Ovary (tissue), 9 donors: ENCODE results near the gene FBN3. TPM values are rescaled to one million over a fixed set of nuclear protein-coding genes. Genes with fewer than 3 reads are reported as not detected.
"Not testable (repeated sequence)": the region's sequence is repeated elsewhere in the genome, so short reads cannot be mapped to it uniquely, and the experiment has no call there.

Experiments used
- DNase-seq, 5 donors: peaks; one replicate each; pipeline ENCODE4 v3.0.0-alpha.2; 2019 to 2020
- H3K27ac ChIP-seq, 2 donors: fragments of 200-600 bp; one replicate each; pipeline versions ENCODE4 v1.5.1 to v1.8.0; 2019 to 2022
- H3K27me3 ChIP-seq: fragments of 200-600 bp; one replicate; pipeline ENCODE4 v1.8.0; 2022
- H3K36me3 ChIP-seq: fragments of 200-600 bp; sonication (generic); one replicate; pipeline ENCODE4 v1.5.1; 2019
- H3K4me1 ChIP-seq: one replicate; pipeline ENCODE4 v1.8.1; 2013; ENCODE audit warnings: mild to moderate bottlenecking, moderate library complexity; ENCODE audit not compliant: insufficient read depth
- H3K4me3 ChIP-seq: fragments of 200-600 bp; sonication (generic); one replicate; pipeline ENCODE4 v1.5.1; 2017
- H3K9me3 ChIP-seq, 2 donors: fragments of 200-600 bp in 1 of 2; sonication (generic) in 1 of 2; one replicate each; pipeline versions ENCODE4 v1.5.1 to v1.8.1; 2013 to 2019; ENCODE audit warnings: mild to moderate bottlenecking in 1 of 2, moderate library complexity in 1 of 2
- CTCF ChIP-seq, 3 donors: fragments of 450-650 bp in 2 of 3; fragments of 200-600 bp in 1 of 3; IDR thresholded peaks; one replicate each; pipeline versions ENCODE4 v1.5.1 to v1.8.0; 2016 to 2022; ENCODE audit warnings: antibody characterized with exemption in 3 of 3, mild to moderate bottlenecking in 1 of 3
- EP300 ChIP-seq: sonication (generic); formaldehyde crosslinking; IDR thresholded peaks from one replicate; pipeline ENCODE4 v1.6.1; 2017; ENCODE audit warnings: antibody characterized with exemption
- POLR2A ChIP-seq: fragments of 450-650 bp; IDR thresholded peaks from one replicate; pipeline ENCODE4 v1.6.1; 2017; ENCODE audit warnings: antibody characterized with exemption, mild to moderate bottlenecking, moderate library complexity
- WGBS, 3 donors: extraction: QIAGEN DNeasy Blood & Tissue Kit in 1 of 3; methylation state at CpG; one replicate each; pipeline versions ENCODE4 v1.1.5 to v1.1.7; 2013 to 2017; 5-methylcytosine and 5-hydroxymethylcytosine counted together
- intact Hi-C, 4 donors: fragments of 100-400 bp; cut with DNase I; formaldehyde crosslinking; loops; one replicate each; pipeline versions ENCODE4 v1.11.0 to v1.15.1; 2022 to 2023
- polyA plus RNA-seq, 2 donors: library from polyadenylated mRNA; stranded (reverse); fragments of 200-250 nt in 1 of 2; fragments of 350-450 nt in 1 of 2; fragmentation: Illumina TruSeq in 1 of 2; extraction: RNeasy Lipid Tissue Mini Kit (QIAGEN cat#74804) in 1 of 2; gene quantifications; one replicate each; pipeline ENCODE4 v1.2.3, GENCODE V29; 2013 to 2014
- total RNA-seq, 7 donors: library from RNA; depleted of rRNA in 2 of 7; stranded (reverse); fragments of >200 nt in 2 of 7; fragmentation: NEBNext Ultra II Directional in 3 of 7; extraction: Animal tissue kit (Norgen Biotek cat#: 25700) in 3 of 7; gene quantifications; one replicate each; pipeline versions ENCODE4 v1.1.0 to v1.2.4, GENCODE V29; 2016 to 2023
- donor health status: DM: no; HTN: no; CAD: no; lungs with moderate emphysema.
- donor health status: DM: no; HTN: no; CAD: no.
- donor health status: Bipolar disorder and iron deficiency.
- donor health status: DM: yes; HTN: yes; CAD: no.
- donor health status: DM: no; HTN: no; CAD: no.
- donor health status: DM: yes; HTN: yes; CAD: no.

Gene FBN3
- total and polyA plus RNA-seq, 9 donors: 0.08 to 0.74 (median 0.25) TPM; not detected in 2

DNA sequence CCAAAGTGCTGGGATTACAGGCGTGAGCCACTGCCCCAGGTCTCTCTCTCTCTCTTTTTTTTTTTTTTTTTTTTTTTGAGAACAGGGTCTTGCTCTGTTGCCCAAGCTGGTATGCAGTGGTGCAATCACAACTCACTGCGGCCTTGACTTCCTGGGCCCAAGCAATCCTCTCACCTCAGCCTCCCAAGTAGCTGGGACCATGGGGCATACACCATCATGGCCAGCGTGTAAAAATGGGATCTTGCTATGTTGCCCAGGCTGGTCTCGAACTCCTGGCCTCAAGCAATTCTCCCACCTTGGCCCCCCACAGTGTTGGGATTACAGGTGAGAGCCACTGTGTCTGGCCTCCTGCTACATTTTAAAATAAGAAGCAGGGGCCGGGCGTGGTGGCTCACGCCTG, 19.1 kb upstream of the FBN3 start:
- TF ChIP-seq CTCF (IDR thresholded peaks at IDR 0.05) (no peak), EP300 (no peak), POLR2A (no peak)
- Histone ChIP-seq H3K4me3 (no peak overlapping the region), H3K36me3 (no peaks in the 10 kb centered on the region), H3K27ac (no peak overlapping the region), H3K9me3 (no peaks in the 10 kb centered on the region), H3K27me3 (no peaks in the 10 kb centered on the region), H3K4me1 (no peaks in the 10 kb centered on the region)
- intact Hi-C loops: loop anchor here in 1 of 4 donors (10.0 kb wide), 1 partner anchor 86 kb away; no protein-coding TSS in a partner anchor
- WGBS, 3 donors: 91 to 95% (median 94%) methylated on average over 7 of the region's 7 CpGs
- no peak for DNase-seq

GRCh38 chr19:8167985-8168384, 18.6 kb upstream of the FBN3 start:
- H3K27ac ChIP-seq: no peak overlapping the region
- H3K4me1 ChIP-seq: no peaks in the 10 kb centered on the region
- H3K27me3 ChIP-seq: no peaks in the 10 kb centered on the region
- 44 to 56% (median 54%) methylated on average over 6 of the region's 6 CpGs for WGBS, 3 donors
- H3K36me3 ChIP-seq: no peaks in the 10 kb centered on the region
- H3K4me3 ChIP-seq: no peak overlapping the region
- intact Hi-C loops: loop anchor here in 1 of 4 donors (10.0 kb wide), 1 partner anchor 87 kb away; no protein-coding TSS in a partner anchor
- TF ChIP-seq POLR2A (no peak), EP300 (no peak), CTCF (IDR thresholded peaks at IDR 0.05) (no peak)
- no peak for DNase-seq
- H3K9me3 ChIP-seq: no peaks in the 10 kb centered on the region

GRCh38 chr19:8163759-8164158, 14.4 kb upstream of the FBN3 start:
- TF ChIP-seq CTCF (IDR thresholded peaks at IDR 0.05) (no peak), EP300 (no peak), POLR2A (no peak)
- 12 to 24% (median 14%) methylated on average over 7 of the region's 7 CpGs for WGBS, 3 donors
- H3K4me3 ChIP-seq: no peak overlapping the region
- intact Hi-C loops: loop anchor here in 1 of 4 donors (10.0 kb wide), 1 partner anchor 91 kb away; no protein-coding TSS in a partner anchor
- DNase-seq: no peak
- no peaks in the 10 kb centered on the region for H3K27me3 ChIP-seq
- H3K9me3 ChIP-seq: no peaks in the 10 kb centered on the region
- H3K4me1 ChIP-seq: no peaks in the 10 kb centered on the region
- H3K36me3 ChIP-seq: no peaks in the 10 kb centered on the region
- H3K27ac ChIP-seq: no peak overlapping the region

DNA sequence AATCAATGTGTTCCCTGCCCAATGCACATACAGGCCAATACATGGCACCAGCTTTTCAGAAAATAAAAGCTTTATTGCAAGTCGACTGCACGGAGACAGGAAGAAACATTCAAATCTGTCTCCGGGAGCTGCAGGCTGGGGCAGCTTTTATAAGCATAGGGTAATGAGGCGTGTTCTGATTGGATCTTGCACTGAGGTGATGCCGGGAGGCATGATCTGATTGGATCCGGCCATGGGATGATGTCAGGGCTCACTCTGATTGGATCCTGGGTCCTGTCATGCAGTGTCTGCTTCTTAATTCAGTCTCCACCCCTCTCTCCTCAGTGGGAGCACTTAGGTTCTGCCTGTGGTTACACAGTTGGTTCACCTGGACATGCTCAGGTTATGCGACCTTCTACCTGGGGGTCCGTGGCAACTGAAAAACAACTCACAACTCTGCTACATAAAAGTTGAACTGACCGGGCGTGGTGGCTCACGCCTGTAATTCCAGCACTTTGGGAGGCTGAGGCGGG, 11.8 kb upstream of the FBN3 start:
- no peak overlapping the region for H3K4me3 ChIP-seq
- 64 to 80% (median 66%) methylated on average over 12 of the region's 12 CpGs for whole genome bisulfite sequencing, 3 donors
- no peak for DNase-seq

DNA sequence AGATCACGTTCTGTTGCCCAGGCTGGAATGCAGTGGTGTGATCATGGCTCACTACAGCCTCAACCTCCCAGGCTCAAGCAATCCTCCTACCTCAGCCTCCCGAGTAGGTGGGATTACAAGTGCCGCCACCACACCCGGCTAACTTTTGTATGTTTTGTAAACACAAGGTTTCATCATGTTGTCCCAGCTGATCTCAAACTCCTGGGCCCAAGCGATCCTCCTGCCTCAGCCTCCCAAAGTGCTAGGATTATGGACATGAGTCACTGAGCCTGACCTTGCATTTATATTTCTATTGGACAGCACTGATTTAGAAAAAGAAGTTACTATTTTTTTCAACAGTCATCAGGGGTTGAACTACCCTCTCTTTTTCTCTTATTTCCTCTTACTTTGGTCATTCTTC, 9.9 kb upstream of the FBN3 start:
- H3K4me3 ChIP-seq, H3K4me1 ChIP-seq, DNase-seq, H3K36me3 ChIP-seq, H3K27ac ChIP-seq, H3K9me3 ChIP-seq, H3K27me3 ChIP-seq: not testable (repeated sequence)
- 75 to 85% (median 82%) methylated on average over 5 of the region's 5 CpGs for WGBS, 3 donors
- intact Hi-C loops: loop anchor here in 2 of 4 donors (5.0 to 10.0 kb wide), 2 partner anchors 93 to 95 kb away; no protein-coding TSS in a partner anchor

More for the DNA sequence above, 11.8 kb upstream of the FBN3 start:
- no peaks in the 10 kb centered on the region for H3K9me3 ChIP-seq
- no peak for TF ChIP-seq EP300
- TF ChIP-seq POLR2A: no peak
- TF ChIP-seq CTCF (IDR thresholded peaks at IDR 0.05): no peak
- no peak overlapping the region for H3K27ac ChIP-seq
- intact Hi-C loops: loop anchor here in 1 of 4 donors (10.0 kb wide), 1 partner anchor 94 kb away; no protein-coding TSS in a partner anchor
- no peaks in the 10 kb centered on the region for H3K4me1 ChIP-seq
- H3K36me3 ChIP-seq: no peaks in the 10 kb centered on the region
- H3K27me3 ChIP-seq: no peaks in the 10 kb centered on the region
